HCT116 (cell line): ENCODE data around the gene STAG1.

Source experiments
- JUND ChIP-seq: IDR thresholded peaks from 2 replicates; pipeline ENCODE4 v1.6.1; 2012
- RAD21 ChIP-seq: IDR thresholded peaks from 2 replicates; pipeline ENCODE4 v1.6.1; 2012; ENCODE audit warnings: low read depth, mild to moderate bottlenecking
- TF ChIP-seq, protein P1 (sequence below), 3 experiments: fragments of 200-600 bp in 1 of 3; sonication (generic) in 1 of 3; IDR thresholded peaks in 2 of 3; conservative IDR thresholded peaks in 1 of 3; 2 replicates each; pipeline ENCODE4 v1.5.1; 2012 to 2017; ENCODE audit warnings: low read depth in 2 of 3, low read length in 2 of 3, antibody characterized with exemption in 1 of 3, borderline replicate concordance in 1 of 3, control low read depth in 1 of 3, mild to moderate bottlenecking in 1 of 3, mixed read lengths in 1 of 3, mixed run types in 1 of 3, moderate library complexity in 1 of 3; ENCODE audit not compliant: insufficient read depth in 1 of 3

DNA sequence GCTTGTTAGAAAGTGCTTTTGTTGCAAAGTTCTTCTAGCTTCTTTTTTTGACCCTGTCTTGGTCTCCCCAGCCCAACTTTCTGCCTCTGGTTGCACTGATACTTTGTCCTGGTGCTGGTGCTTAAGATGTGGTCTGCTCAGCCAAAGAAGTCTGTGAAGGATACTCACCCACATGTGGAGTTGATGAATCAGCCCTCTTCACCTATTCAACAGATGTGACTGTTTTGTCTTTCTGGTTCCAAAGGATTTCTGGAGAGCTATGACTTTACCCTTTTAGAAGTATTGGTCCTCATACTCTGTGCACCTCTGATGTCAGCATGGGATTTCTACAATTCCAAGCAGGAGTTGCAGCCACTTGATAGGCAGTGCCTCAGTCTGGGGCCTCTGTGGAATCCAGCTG is 418.0 kb downstream of the STAG1 start:
- TF ChIP-seq JUND, result no peak
- TF ChIP-seq RAD21, result no peak
- TF ChIP-seq, protein P1, sequence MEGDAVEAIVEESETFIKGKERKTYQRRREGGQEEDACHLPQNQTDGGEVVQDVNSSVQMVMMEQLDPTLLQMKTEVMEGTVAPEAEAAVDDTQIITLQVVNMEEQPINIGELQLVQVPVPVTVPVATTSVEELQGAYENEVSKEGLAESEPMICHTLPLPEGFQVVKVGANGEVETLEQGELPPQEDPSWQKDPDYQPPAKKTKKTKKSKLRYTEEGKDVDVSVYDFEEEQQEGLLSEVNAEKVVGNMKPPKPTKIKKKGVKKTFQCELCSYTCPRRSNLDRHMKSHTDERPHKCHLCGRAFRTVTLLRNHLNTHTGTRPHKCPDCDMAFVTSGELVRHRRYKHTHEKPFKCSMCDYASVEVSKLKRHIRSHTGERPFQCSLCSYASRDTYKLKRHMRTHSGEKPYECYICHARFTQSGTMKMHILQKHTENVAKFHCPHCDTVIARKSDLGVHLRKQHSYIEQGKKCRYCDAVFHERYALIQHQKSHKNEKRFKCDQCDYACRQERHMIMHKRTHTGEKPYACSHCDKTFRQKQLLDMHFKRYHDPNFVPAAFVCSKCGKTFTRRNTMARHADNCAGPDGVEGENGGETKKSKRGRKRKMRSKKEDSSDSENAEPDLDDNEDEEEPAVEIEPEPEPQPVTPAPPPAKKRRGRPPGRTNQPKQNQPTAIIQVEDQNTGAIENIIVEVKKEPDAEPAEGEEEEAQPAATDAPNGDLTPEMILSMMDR (IDR thresholded peaks at IDR 0.05 in 2 of 3, conservative IDR thresholded peaks at IDR 0.05 in 1 of 3; ENCODE audit: borderline replicate concordance in 1 of 3, insufficient read depth in 1 of 3, low read depth in 2 of 3, low read length in 2 of 3), result no peak
